ENCODE results near the gene STOX2.

The STOX2 gene

DNA sequence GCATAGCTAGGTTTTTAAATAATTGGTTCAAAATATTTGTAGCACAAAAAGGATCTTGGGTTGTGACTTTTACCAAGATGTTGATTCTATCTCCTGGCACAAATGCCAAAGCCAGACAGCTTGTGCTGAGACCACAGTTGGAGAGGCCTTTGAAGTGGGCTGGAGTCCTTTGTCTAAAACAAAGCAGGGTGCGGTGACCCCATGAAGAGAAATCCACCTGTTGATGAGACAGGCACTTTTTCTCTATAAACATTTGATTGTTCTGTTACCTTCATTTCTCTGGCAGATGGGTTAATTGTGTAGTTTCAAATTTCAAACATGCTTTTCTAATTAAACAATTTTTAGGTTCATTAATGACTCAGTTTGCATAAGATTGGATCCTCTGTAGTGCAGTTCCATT is 56.7 kb downstream of the STOX2 start:
- no peaks in the 10 kb centered on the region for H3K9me2 ChIP-seq (replicated peaks; ENCODE audit: insufficient read depth, low read length)
- no peaks in the 10 kb centered on the region for H3F3A ChIP-seq (ENCODE audit: insufficient read depth)
- no peaks in the 10 kb centered on the region for H3K36me3 ChIP-seq (ENCODE audit: low read length)
- H3K79me2 ChIP-seq (ENCODE audit: insufficient read depth, low read length): no peaks in the 10 kb centered on the region
- H3K27ac ChIP-seq (ENCODE audit: low read depth, low read length): no peak overlapping the region
- H2AFZ ChIP-seq (ENCODE audit: low read depth, low read length, severe bottlenecking): no peak overlapping the region
- TF ChIP-seq CTCF (IDR thresholded peaks at IDR 0.05; ENCODE audit: insufficient read depth, low read length, poor library complexity, severe bottlenecking) (no peak), EZH2phosphoT487 (conservative IDR thresholded peaks at IDR 0.05; ENCODE audit: low read length) (no peak)
- no peaks in the 10 kb centered on the region for H3K9me3 ChIP-seq (ENCODE audit: insufficient read depth, low read length)
- H3K9ac ChIP-seq (ENCODE audit: low read length): no peak overlapping the region
- no peak overlapping the region for H3K4me2 ChIP-seq (ENCODE audit: low read depth, low read length, poor library complexity, severe bottlenecking)
- no peaks in the 10 kb centered on the region for H4K20me1 ChIP-seq (ENCODE audit: low read depth, low read length)
- H3K4me3 ChIP-seq (ENCODE audit: insufficient read depth, low read length, poor library complexity, severe bottlenecking): no peak overlapping the region
- H3K27me3 ChIP-seq (ENCODE audit: low read length): no peaks in the 10 kb centered on the region

DNA sequence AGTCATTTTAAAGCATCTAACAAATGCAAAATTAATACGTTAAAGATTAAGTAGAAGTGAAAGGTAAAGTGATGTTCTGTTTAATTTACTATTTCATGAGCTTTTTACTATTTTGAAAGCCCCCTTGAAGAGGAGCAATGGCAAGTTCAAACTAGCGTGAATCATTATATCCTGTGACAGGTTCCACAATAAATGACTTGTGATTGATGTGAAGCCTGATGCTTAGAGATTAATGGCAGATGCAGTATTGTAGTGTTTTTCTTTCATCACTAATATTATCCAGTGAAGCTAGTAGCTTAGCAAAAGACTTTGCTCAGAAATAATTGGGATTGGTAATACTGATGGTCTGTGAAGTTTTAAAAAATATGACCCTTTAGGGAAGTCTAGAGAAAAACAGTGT is 57.3 kb downstream of the STOX2 start:
- Histone ChIP-seq H4K20me1 (ENCODE audit: low read depth, low read length) (no peaks in the 10 kb centered on the region), H3K36me3 (ENCODE audit: low read length) (no peaks in the 10 kb centered on the region), H3K79me2 (ENCODE audit: insufficient read depth, low read length) (no peaks in the 10 kb centered on the region), H3K9ac (ENCODE audit: low read length) (no peak overlapping the region), H3K4me2 (ENCODE audit: low read depth, low read length, poor library complexity, severe bottlenecking) (no peak overlapping the region), H3K27ac (ENCODE audit: low read depth, low read length) (no peak overlapping the region), H2AFZ (ENCODE audit: low read depth, low read length, severe bottlenecking) (no peak overlapping the region), H3K9me3 (ENCODE audit: insufficient read depth, low read length) (no peaks in the 10 kb centered on the region), H3K9me2 (replicated peaks; ENCODE audit: insufficient read depth, low read length) (no peaks in the 10 kb centered on the region), H3F3A (ENCODE audit: insufficient read depth) (no peaks in the 10 kb centered on the region), H3K27me3 (ENCODE audit: low read length) (no peaks in the 10 kb centered on the region), H3K4me3 (ENCODE audit: insufficient read depth, low read length, poor library complexity, severe bottlenecking) (no peak overlapping the region)
- no peak for TF ChIP-seq CTCF (IDR thresholded peaks at IDR 0.05; ENCODE audit: insufficient read depth, low read length, poor library complexity, severe bottlenecking)
- no peak for TF ChIP-seq EZH2phosphoT487 (conservative IDR thresholded peaks at IDR 0.05; ENCODE audit: low read length)

GRCh38 chr4:183966371-183966770 is 61.3 kb downstream of the STOX2 start:
- Histone ChIP-seq H3K9ac (ENCODE audit: low read length) (no peak overlapping the region), H3K79me2 (ENCODE audit: insufficient read depth, low read length) (no peaks in the 10 kb centered on the region), H2AFZ (ENCODE audit: low read depth, low read length, severe bottlenecking) (no peak overlapping the region), H3K4me3 (ENCODE audit: insufficient read depth, low read length, poor library complexity, severe bottlenecking) (no peak overlapping the region), H3K27ac (ENCODE audit: low read depth, low read length) (no peak overlapping the region), H3K9me2 (replicated peaks; ENCODE audit: insufficient read depth, low read length) (no peaks in the 10 kb centered on the region), H3K9me3 (ENCODE audit: insufficient read depth, low read length) (no peaks in the 10 kb centered on the region), H4K20me1 (ENCODE audit: low read depth, low read length) (no peaks in the 10 kb centered on the region), H3K36me3 (ENCODE audit: low read length) (no peaks in the 10 kb centered on the region), H3K4me2 (ENCODE audit: low read depth, low read length, poor library complexity, severe bottlenecking) (no peak overlapping the region), H3F3A (ENCODE audit: insufficient read depth) (no peaks in the 10 kb centered on the region), H3K27me3 (ENCODE audit: low read length) (no peaks in the 10 kb centered on the region)
- TF ChIP-seq EZH2phosphoT487 (conservative IDR thresholded peaks at IDR 0.05; ENCODE audit: low read length) (no peak), CTCF (IDR thresholded peaks at IDR 0.05; ENCODE audit: insufficient read depth, low read length, poor library complexity, severe bottlenecking) (no peak)

DNA sequence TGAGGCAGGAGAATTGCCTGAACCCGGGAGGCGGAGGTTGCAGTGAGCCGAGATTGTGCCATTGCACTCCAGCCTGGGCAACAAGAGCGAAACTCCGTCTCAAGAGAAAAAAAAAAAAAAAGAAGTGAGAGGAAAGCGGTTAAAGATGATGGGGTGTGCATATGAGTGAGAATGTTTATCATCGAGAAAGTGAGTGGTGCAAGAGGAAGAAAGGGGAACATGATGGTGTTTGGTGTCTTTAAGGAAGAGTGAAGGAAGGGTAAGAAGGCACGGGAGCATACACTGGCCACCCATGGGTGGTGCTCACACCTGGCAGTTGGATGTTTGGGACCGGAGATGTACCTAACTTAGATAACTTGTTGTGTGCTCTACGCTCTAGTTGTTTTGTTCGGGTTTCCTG is 62.2 kb downstream of the STOX2 start:
- H3K36me3 ChIP-seq (ENCODE audit: low read length): no peaks in the 10 kb centered on the region
- H3K27me3 ChIP-seq (ENCODE audit: low read length): no peaks in the 10 kb centered on the region
- no peaks in the 10 kb centered on the region for H3F3A ChIP-seq (ENCODE audit: insufficient read depth)
- H2AFZ ChIP-seq (ENCODE audit: low read depth, low read length, severe bottlenecking): no peak overlapping the region
- no peak overlapping the region for H3K4me2 ChIP-seq (ENCODE audit: low read depth, low read length, poor library complexity, severe bottlenecking)
- H3K4me3 ChIP-seq (ENCODE audit: insufficient read depth, low read length, poor library complexity, severe bottlenecking): no peak overlapping the region
- no peak overlapping the region for H3K27ac ChIP-seq (ENCODE audit: low read depth, low read length)
- no peaks in the 10 kb centered on the region for H3K79me2 ChIP-seq (ENCODE audit: insufficient read depth, low read length)
- H3K9me3 ChIP-seq (ENCODE audit: insufficient read depth, low read length): no peaks in the 10 kb centered on the region
- no peak overlapping the region for H3K9ac ChIP-seq (ENCODE audit: low read length)
- TF ChIP-seq CTCF (IDR thresholded peaks at IDR 0.05; ENCODE audit: insufficient read depth, low read length, poor library complexity, severe bottlenecking) (no peak), EZH2phosphoT487 (conservative IDR thresholded peaks at IDR 0.05; ENCODE audit: low read length) (no peak)
- H4K20me1 ChIP-seq (ENCODE audit: low read depth, low read length): no peaks in the 10 kb centered on the region
- no peaks in the 10 kb centered on the region for H3K9me2 ChIP-seq (replicated peaks; ENCODE audit: insufficient read depth, low read length)
